Renal cortical epithelial cell (primary cell): Measurements from ENCODE around the gene CAMK2D. TPM values are rescaled to one million over a fixed set of nuclear protein-coding genes. Genes with fewer than 3 reads are reported as not detected.

Source experiments
- DNase-seq: peaks from one replicate; pipeline ENCODE4 v3.0.0-alpha.2; 2011; ENCODE audit warnings: low read depth
- total RNA-seq: library from RNA; depleted of rRNA; stranded (reverse); fragments of >200 nt; gene quantifications from 2 replicates; pipeline ENCODE4 v1.2.3, GENCODE V29; 2014

The CAMK2D gene
- total RNA-seq, 1 donor from 2014 or later, result 50.1 TPM

DNA sequence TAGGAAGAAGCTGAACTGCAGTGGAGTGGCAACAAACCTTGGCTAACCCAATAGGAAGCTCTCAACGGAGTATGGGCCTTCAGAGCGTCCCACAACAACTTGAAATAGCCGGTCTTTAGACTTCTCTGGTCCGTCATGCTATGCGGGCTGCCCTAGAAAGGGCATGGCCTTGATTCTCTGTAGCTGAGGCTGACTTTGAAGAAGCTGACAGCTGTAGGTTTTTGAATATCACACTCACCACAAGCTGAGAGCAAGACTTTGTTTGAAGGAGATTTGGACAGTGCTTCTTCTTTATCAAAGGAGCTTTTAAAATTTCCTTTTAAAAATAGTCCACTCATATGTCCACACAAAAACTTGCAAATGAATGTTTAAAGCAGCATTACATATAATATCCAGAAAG, 322.9 kb downstream of the CAMK2D start:
- no peak for DNase-seq

DNA sequence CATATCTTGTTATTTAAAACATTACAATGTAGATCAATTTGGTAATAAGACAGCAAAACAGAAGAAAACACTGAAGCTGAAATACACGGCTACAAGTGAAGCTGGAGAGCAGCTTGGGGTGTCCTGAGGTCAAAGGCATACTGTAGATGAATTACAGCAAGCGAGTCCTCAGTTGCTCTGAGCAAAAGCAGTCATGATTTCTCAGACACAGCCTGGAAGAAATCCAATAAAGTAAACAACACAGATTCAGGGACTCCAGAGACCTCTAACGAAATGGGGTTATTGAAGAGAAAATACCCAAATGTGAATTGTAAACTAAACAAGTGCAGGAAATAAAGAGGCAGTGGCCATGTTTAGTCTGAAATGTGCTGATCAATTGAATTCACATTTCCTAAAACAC, 324.4 kb downstream of the CAMK2D start:
- DNase-seq, result no peak

DNA sequence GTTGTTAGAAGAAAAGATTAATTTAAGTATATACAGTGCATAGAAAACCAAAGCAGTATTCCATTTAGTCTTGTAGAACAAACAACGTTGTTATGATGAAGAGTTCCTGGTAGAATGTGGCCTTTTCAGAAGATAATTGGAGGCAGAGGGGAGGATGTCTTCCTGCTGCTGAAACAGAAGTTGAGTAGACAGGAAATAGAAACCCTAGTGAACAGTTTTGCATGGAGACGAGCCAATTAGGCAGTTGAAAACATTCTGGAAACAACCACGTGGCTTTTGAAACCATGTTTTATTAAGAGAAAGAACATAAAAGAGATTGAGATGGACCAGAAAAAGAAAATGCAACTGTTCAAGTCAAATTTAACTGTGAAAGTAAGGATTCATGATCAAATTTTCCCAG, 325.2 kb downstream of the CAMK2D start:
- peak; percentile 25 for DNase-seq

DNA sequence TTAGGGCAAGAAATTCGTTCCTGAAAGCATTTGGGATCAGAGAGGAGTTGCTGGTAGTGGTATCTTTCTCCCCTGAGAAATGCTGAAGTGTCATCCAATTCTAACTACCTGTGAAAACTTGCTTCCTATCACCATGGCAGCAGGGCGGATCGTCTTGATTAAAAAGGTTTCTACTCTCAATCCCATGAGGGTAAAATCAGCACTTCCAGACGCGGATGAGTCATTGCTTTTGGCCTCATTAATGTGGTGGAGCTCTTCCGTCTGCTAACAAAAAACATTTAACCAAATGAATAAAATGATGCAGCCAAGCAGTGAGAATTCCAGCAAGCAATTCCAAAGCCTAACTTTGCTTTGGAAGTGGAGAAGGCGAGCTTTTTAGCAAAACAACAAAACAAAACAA, 325.6 kb downstream of the CAMK2D start:
- DNase-seq, result peak; percentile 91

DNA sequence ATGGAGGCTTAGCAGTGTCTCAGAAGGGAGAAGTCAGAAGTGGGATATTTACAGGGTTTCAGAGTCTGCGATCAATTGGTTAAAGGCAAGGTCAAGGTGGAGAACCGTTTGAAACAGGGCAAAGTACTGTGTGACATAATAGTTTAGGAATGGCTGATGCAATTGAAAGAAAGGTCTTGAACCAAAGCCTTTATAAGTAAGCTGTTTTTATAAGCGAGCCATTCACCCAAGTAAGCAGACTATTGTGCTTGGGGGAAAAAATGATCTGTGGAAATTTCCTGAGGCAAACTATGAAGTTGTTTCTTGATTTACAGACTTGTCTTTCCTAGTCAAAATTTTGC, 327.3 kb downstream of the CAMK2D start:
- DNase-seq, result peak; percentile 90

DNA sequence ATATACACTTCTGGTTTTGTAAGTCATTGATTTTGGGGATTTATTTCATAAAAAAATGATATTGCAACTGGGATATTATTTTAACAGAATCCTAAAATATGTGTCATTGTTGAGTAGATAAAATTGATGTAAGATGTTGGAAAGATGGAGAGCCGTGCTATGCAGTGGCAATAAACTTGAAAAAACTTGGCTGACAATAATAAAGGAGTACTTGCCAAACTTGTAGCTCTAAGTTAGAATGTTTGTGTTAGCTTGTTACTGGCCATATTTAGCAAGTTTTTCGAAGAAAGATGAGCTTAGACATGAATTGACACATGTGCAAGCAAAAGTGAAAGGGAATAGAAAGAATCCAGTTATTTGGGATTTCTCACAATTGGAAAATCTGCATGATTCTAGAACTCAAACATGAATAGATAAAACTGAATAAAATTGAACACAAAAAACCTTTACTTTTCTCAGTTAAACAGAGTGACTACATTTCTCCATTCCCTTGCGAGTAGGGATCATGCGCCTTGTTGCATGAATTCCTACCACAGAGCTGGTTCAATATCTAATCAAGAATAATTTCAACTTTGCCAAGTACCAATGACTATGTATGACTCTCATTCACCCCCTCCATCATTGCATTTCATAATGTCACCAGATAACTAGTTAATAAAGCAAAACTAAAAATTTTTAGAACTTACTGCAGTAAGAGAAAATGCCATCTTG, 327.8 kb downstream of the CAMK2D start:
- no peak for DNase-seq

DNA sequence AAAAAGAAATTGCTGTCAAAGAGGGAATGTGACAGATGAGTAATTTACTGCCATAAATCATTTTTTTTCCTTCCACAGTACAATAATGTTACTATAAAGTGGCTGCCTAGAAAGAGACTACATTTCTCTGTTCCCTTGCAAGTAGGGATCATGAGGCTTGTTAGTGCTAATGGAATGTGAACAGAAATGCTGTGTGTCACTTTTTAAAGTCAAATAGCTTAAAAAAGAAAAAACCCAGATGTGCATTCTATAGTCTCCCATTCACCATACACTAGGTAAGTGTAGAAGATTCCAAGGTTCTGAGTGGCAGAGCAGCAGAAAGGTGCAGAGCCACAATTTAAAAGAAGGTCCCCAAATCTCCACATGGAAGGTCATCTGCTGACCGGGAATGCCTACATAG, 328.4 kb downstream of the CAMK2D start:
- no peak for DNase-seq

DNA sequence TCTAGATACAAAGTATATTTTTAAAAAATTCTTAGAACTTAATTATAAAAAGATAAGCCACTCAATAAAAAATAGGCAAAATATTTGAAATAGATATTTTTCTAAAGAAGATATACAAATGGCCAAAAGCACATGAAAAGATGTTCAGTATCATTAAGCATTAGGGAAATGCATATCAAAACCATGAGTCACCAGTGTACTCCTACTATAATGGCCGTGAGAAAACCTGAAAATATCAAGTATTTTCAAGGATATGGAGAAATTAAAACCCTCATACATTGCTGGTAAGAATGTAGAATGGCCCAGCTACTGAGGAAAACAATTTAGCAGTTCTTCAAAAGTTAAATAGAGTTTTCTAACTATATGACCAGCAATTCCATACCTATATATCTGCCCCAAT, 337.9 kb downstream of the CAMK2D start:
- DNase-seq, result peak; percentile 25

DNA sequence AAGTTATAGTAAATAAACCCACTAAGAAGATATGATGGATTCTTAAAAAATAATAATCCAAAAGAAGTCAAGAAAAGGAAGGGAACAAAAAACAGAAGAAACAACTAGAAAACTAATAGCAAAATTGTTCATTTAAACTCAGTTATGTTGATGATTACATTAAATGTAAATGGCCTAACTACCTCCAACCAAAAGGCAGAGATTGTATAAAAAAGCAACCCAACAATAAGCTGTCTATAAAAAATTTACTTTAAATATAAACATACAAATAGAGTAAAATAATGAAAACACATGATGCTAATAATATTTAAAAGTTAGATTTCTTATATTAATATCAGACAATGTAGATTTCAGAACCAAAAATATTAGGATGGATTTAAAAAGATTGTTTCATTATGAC, 340.6 kb downstream of the CAMK2D start:
- no peak for DNase-seq

DNA sequence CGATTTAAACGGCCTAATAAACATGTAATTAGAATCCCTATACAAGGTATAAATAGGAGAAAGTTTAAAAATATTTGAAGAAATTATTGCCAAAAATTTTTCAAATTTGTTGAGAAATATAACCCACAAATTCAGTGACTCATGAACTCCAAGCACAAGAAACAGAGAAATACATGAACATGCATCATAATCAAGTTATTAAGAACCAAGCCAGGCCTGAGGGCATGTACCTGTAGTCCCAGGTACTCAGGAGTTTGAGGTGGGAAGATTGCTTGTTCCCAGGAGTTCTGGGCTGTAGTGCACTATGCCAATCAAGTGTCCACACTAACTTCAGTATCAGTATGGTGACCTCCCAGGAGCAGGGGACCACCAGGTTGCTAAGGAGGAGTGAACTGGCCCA, 341.9 kb downstream of the CAMK2D start:
- no peak for DNase-seq

DNA sequence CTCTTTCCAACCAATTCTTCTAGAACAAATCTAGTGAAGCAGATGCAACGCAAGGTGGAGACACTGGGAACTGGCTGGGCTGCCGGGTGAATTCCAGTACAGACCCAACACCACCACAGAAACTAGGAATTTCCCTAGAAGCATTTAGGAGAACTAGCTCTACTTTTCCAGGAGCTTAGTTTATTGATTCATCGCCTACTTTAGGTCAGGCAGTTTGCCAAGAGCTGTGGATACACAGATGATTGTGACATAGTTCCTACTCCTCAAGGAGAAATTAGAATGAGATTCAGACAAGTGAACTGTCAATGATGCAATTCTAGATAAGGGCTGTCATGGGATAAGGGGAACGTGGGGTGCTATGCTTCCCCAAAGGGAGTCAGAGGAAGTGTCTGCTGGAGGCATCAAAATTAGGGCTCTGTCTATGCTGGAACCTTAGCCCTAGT, 350.0 kb downstream of the CAMK2D start:
- DNase-seq, result peak; percentile 97

DNA sequence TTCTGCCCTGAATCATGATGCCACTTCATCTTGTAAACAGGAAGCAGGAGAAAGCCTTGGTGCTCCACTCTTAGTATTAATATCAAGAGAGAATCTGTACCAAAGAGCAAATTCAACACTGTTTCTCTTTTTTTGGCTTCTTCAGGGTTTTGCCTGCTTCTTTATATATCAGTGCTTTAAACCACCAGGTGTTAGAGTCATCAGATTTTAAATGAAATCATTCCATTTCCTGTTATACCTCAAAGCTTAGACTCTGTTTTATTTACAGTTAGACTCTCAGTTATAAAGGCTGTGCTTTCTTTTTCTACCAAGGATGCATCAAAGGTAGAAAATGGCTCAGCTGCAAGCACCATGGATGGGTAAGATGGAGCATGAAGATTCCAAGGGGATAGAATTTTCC, 350.9 kb downstream of the CAMK2D start:
- DNase-seq, result no peak

DNA sequence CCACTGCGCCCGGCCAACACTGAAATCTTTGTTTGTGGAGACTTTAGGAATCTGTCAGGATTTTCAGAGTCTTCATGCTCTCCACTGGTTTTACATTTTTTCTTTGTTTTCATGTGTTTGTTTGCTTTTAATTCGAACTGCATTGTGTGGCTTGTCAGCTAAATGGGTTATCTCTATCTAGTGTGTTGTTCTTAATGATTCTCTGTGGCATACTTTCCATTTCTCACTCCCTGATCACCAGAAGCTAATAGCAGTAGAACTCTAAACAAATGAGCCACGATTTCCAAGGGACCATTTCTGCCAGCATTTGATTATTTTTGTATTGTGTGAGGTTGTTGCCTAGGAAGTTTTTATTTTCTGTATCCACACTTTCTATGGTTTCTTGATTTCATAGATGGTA, 352.4 kb downstream of the CAMK2D start:
- DNase-seq, result no peak

DNA sequence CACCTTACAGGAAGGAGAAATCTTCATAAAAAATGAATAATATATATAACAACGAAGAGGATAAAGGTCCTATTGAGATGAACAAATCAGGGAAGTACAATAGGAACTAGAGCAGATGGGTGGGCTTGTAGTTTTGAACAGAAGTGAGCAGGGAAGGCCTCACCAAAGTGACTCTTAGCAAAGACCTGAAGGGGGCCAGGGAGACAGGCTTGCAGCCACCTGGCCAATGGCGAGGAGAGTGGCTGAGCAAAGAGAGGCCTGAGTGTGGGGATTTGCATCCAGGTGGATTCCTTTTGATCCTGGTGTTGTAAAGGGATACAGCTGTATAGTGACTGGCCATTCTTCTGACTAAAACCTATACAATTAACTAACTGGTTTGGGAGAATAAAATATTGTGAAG, 354.1 kb downstream of the CAMK2D start:
- no peak for DNase-seq

DNA sequence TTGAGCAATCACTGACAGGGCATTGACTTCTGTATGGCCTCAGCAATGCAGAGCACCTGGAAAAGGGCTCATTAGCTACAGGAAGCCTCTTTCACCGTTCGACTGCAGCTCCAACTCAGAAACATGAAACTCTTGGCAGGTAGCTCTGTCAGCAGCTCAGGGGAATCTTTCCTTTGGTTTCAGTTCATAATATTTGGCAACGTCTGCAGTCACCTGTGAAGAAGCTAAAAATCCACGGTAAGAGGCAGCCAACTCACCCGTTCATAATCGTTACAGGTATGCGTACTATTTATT, 354.9 kb downstream of the CAMK2D start:
- DNase-seq, result no peak

DNA sequence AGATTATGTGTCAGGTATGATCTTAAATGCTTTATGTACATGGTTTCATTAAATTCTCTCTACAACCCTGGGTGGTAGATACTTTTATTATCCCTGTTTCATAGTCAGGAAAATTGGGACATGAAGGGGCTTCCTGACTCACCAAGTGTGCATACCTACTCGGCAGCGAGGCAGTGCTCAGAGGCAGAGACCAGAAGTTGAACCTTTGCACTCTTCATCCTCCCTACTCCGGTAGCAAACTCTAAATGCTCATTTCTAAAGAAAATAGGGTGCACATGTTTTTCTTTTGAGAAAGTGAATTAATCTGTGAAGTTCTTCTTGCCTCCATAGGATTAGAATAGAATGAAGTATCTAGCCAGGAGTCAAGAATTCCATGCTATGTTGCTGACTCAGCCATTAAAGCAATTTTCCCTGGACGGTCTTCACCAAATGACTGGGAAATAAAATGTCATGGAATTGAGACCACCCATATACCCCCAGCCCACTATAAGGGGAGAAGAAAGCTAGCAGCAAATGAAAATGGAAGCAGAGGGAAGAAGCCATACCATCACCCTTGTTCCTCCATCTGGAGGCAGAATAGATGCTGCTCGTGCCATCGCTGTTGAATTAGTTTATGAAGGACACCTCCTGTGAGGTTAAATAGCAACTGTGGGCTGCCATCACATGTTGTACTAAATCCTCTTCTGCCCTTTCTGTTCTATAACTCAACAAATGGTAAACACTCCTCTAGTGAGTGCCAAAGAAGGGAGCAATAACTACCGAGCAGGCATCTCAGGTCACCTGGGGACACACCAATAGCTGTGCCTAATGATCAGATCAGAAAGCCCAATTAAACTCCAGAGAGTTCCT, 355.4 kb downstream of the CAMK2D start:
- no peak for DNase-seq

DNA sequence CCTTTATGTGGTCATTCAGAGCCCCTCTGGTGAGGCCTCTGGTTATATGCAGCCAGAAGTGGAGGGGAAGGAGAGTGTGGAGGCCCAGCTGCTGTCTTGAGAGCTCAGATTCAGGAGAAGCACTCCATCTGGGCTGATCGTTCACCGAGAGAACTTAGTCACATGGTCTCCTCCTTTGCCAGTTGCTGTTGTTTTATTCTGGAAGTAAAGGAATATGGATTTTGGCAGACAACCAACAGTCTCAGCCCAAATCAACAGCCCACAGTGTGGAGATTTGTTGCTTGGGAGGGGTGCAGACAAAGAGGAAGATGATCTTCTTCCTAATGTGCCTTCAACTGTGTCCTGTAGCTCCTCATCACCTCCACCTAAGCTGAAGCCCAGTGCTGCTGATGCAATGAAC, 356.7 kb downstream of the CAMK2D start:
- DNase-seq, result no peak

DNA sequence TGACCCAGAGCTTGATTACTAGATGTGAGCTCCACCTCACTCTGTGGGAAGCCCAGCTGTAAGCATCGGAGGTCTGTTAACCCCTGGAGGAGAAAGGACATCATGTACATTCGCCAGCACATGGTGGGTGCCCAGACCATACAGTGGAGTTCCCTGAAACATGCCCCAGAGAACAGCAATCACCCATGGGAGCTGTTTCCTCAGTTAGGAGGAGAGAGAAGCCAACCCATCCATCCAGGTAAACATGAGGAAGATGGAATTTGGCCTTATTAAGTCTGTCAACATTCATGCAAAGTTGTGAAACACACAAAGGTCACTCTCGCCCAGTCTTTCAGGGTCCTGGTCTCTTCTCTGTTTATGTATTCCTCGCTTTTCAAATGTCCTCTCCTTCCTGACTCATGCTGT, 357.4 kb downstream of the CAMK2D start:
- no peak for DNase-seq

Other genes with a start within 250 kb of the CAMK2D start
- 31.7 and 39.6 TPM in 2 replicates for gene ARSJ, start 217.9 kb upstream of the CAMK2D start, total RNA-seq